HFFc6 (cell line): ENCODE results near the gene PDPN. TPM values are rescaled to one million over a fixed set of nuclear protein-coding genes. Genes with fewer than 3 reads are reported as not detected.

ENCODE experiments used
- DNase-seq: peaks from one replicate; pipeline ENCODE4 v3.0.0-alpha.2; 2018
- H3K27ac Mint-ChIP-seq: 2 replicates; pipeline ENCODE4 v1.8.0; 2020; ENCODE audit warnings: mild to moderate bottlenecking, mixed read lengths
- H3K27me3 Mint-ChIP-seq: 2 replicates; pipeline ENCODE4 v1.8.0; 2021; ENCODE audit warnings: mild to moderate bottlenecking, moderate library complexity, mixed read lengths; ENCODE audit not compliant: insufficient read depth
- H3K36me3 Mint-ChIP-seq: 2 replicates; pipeline ENCODE4 v1.8.0; 2021; ENCODE audit warnings: low read depth, mixed read lengths
- H3K4me1 Mint-ChIP-seq: 2 replicates; pipeline ENCODE4 v1.8.0; 2020; ENCODE audit warnings: low read depth, mixed read lengths
- H3K4me3 Mint-ChIP-seq: 2 replicates; pipeline ENCODE4 v1.8.0; 2020; ENCODE audit warnings: mild to moderate bottlenecking, moderate library complexity, mixed read lengths
- H3K9me3 Mint-ChIP-seq: 2 replicates; pipeline ENCODE4 v1.8.0; 2020; ENCODE audit warnings: mild to moderate bottlenecking, mixed read lengths
- CTCF ChIP-seq: fragments of 200-600 bp; sonication (generic); IDR thresholded peaks from 2 replicates; pipeline ENCODE4 v1.5.0; 2021; ENCODE audit warnings: antibody characterized with exemption, mild to moderate bottlenecking
- total RNA-seq, 6 experiments: library from RNA; stranded (reverse); fragmentation: NEBNext Ultra II Directional; extraction: Animal tissue kit (Norgen Biotek cat#: 25700); gene quantifications; 2 replicates in 1 of 6; 3 replicates in 5 of 6; pipeline ENCODE4 v1.2.3, GENCODE V29; 2021

PDPN gene
- total RNA-seq, 6 experiments from 2014 or later = not detected

GRCh38 chr1:13618483-13618882, 34.9 kb downstream of the PDPN start:
- no peak for DNase-seq
- Mint-ChIP-seq H3K27me3 (peaks cover 2% of the 10 kb centered on the region; the same call in 1 of the 2 replicates), H3K27ac (no peak overlapping the region), H3K4me3 (no peak overlapping the region), H3K4me1 (no peaks in the 10 kb centered on the region), H3K36me3 (peaks cover 5% of the 10 kb centered on the region; the same call in 1 of the 2 replicates), H3K9me3 (peaks cover 66% of the 10 kb centered on the region)
- TF ChIP-seq CTCF = no peak

- Mint-ChIP-seq H3K9me3 (peaks cover 64% of the 10 kb centered on the region), H3K4me1 (no peaks in the 10 kb centered on the region), H3K36me3 (peaks cover 5% of the 10 kb centered on the region; the same call in 1 of the 2 replicates), H3K27ac (no peak overlapping the region), H3K4me3 (no peak overlapping the region), H3K27me3 (peaks cover 2% of the 10 kb centered on the region)
- TF ChIP-seq CTCF = no peak
- DNase-seq = no peak
Observed at GRCh38 chr1:13619909-13620308, 36.3 kb downstream of the PDPN start.

- no peak overlapping the region for H3K4me3 Mint-ChIP-seq
- no peaks in the 10 kb centered on the region for H3K4me1 Mint-ChIP-seq
- no peak for DNase-seq
- peaks cover 5% of the 10 kb centered on the region; the same call in 1 of the 2 replicates for H3K36me3 Mint-ChIP-seq
- no peak overlapping the region for H3K27ac Mint-ChIP-seq
- peaks cover 1% of the 10 kb centered on the region; the same call in 1 of the 2 replicates for H3K27me3 Mint-ChIP-seq
- no peak for TF ChIP-seq CTCF
- H3K9me3 Mint-ChIP-seq = peaks cover 54% of the 10 kb centered on the region
Observed at GRCh38 chr1:13620825-13621224, 37.2 kb downstream of the PDPN start.

- H3K27me3 Mint-ChIP-seq = peaks cover 1% of the 10 kb centered on the region; the same call in 1 of the 2 replicates
- H3K9me3 Mint-ChIP-seq = peaks cover 43% of the 10 kb centered on the region
- no peak for TF ChIP-seq CTCF
- no peak overlapping the region for H3K4me3 Mint-ChIP-seq
- no peaks in the 10 kb centered on the region for H3K4me1 Mint-ChIP-seq
- H3K27ac Mint-ChIP-seq = no peak overlapping the region
- H3K36me3 Mint-ChIP-seq = peaks cover 5% of the 10 kb centered on the region; the same call in 1 of the 2 replicates
- DNase-seq = no peak
Observed at GRCh38 chr1:13622446-13622845, 38.8 kb downstream of the PDPN start.

GRCh38 chr1:13623021-13623637, 39.5 kb downstream of the PDPN start:
- Mint-ChIP-seq H3K27me3 (peaks cover 1% of the 10 kb centered on the region; the same call in 1 of the 2 replicates), H3K4me1 (no peaks in the 10 kb centered on the region)
- no peak for DNase-seq

More at GRCh38 chr1:13623021-13623637, 39.5 kb downstream of the PDPN start:
- no peak overlapping the region for H3K27ac Mint-ChIP-seq
- no peak overlapping the region for H3K4me3 Mint-ChIP-seq
- peaks cover 40% of the 10 kb centered on the region for H3K9me3 Mint-ChIP-seq
- TF ChIP-seq CTCF = no peak
- H3K36me3 Mint-ChIP-seq = peaks cover 5% of the 10 kb centered on the region; the same call in 1 of the 2 replicates
